Nephron (organoid): ENCODE data around the gene HTT.
"Not testable (repeated sequence)": the region's sequence is repeated elsewhere in the genome, so short reads cannot be mapped to it uniquely, and the experiment has no call there.

Experiments used
- H3K27ac Mint-ChIP-seq, 3 experiments: 2 replicates each; pipeline ENCODE4 v1.8.0; 2020; ENCODE audit warnings: mixed read lengths in 3 of 3, mild to moderate bottlenecking in 2 of 3, moderate library complexity in 1 of 3
- H3K27me3 Mint-ChIP-seq: 2 replicates; pipeline ENCODE4 v1.8.0; 2021; ENCODE audit warnings: low read depth, mild to moderate bottlenecking, moderate library complexity, mixed read lengths
- H3K36me3 Mint-ChIP-seq: 2 replicates; pipeline ENCODE4 v1.8.0; 2020; ENCODE audit warnings: low read depth, mixed read lengths
- H3K4me1 Mint-ChIP-seq: 2 replicates; pipeline ENCODE4 v1.8.0; 2020; ENCODE audit warnings: mixed read lengths
- H3K4me3 Mint-ChIP-seq, 3 experiments: 2 replicates each; pipeline ENCODE4 v1.8.0; 2020; ENCODE audit warnings: mild to moderate bottlenecking in 3 of 3, mixed read lengths in 3 of 3, moderate library complexity in 2 of 3
- H3K9me3 Mint-ChIP-seq: 2 replicates; pipeline ENCODE4 v1.8.0; 2020; ENCODE audit warnings: mixed read lengths
- TF ChIP-seq, protein P1 (sequence below), 3 experiments: fragments of 200-600 bp; sonication (generic); IDR thresholded peaks; one replicate each; pipeline ENCODE4 v1.5.0; 2021; ENCODE audit warnings: antibody characterized with exemption in 3 of 3; ENCODE audit not compliant: unreplicated experiment in 3 of 3

Gene HTT

GRCh38 chr4:3083732-3084131, 9.3 kb downstream of the HTT start:
- Mint-ChIP-seq H3K9me3 (no peaks in the 10 kb centered on the region), H3K36me3 (peaks cover 23% of the 10 kb centered on the region), H3K27me3 (no peaks in the 10 kb centered on the region), H3K4me1 (no peaks in the 10 kb centered on the region), H3K27ac (peak overlapping the region in 1 of 3 experiments; percentile 26), H3K4me3 (no peak overlapping the region)
- TF ChIP-seq, protein P1, sequence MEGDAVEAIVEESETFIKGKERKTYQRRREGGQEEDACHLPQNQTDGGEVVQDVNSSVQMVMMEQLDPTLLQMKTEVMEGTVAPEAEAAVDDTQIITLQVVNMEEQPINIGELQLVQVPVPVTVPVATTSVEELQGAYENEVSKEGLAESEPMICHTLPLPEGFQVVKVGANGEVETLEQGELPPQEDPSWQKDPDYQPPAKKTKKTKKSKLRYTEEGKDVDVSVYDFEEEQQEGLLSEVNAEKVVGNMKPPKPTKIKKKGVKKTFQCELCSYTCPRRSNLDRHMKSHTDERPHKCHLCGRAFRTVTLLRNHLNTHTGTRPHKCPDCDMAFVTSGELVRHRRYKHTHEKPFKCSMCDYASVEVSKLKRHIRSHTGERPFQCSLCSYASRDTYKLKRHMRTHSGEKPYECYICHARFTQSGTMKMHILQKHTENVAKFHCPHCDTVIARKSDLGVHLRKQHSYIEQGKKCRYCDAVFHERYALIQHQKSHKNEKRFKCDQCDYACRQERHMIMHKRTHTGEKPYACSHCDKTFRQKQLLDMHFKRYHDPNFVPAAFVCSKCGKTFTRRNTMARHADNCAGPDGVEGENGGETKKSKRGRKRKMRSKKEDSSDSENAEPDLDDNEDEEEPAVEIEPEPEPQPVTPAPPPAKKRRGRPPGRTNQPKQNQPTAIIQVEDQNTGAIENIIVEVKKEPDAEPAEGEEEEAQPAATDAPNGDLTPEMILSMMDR (IDR thresholded peaks at IDR 0.05; ENCODE audit: unreplicated experiment in 3 of 3), result no peak

DNA sequence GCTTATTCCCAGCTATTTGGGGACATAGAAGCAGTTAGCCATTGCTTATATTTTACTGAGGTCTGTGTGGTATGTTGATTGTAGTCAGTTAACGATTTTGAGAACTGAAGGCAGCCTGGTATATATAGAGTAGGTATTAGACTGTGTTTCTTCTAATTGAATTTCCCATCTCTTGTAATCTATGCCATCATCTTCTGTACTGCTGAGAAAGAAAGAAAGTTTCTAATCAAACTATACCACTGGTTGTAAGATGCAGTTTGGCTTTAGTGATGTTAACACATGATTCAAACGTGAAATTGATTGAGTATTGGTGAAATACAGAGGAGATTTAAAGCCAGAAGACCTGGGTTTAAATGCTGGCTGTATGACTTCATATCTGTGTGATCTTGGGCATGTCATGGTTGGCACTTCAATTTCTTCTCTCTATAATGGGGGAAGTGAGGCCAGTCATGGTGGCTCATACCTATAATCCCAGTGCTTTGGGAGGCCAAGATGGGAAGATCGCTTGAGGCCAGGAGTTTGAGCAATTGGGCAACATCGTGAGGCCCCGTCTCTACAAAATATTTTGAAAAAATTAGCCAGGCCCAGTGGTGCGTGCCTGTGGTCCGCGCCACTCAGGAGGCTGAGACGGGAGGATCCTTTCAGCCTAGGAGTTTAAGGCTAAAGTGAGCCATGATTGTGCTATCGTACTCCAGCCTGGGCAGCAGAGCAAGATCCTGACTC, 11.6 kb downstream of the HTT start:
- TF ChIP-seq, protein P1 (IDR thresholded peaks at IDR 0.05; ENCODE audit: unreplicated experiment in 3 of 3), result no peak
- peaks cover 34% of the 10 kb centered on the region for H3K36me3 Mint-ChIP-seq
- no peaks in the 10 kb centered on the region for H3K9me3 Mint-ChIP-seq
- H3K4me1 Mint-ChIP-seq, result no peaks in the 10 kb centered on the region
- peak overlapping the region in 1 of 3 experiments; percentile 73 for H3K27ac Mint-ChIP-seq
- H3K27me3 Mint-ChIP-seq, result no peaks in the 10 kb centered on the region
- H3K4me3 Mint-ChIP-seq, result no peak overlapping the region

DNA sequence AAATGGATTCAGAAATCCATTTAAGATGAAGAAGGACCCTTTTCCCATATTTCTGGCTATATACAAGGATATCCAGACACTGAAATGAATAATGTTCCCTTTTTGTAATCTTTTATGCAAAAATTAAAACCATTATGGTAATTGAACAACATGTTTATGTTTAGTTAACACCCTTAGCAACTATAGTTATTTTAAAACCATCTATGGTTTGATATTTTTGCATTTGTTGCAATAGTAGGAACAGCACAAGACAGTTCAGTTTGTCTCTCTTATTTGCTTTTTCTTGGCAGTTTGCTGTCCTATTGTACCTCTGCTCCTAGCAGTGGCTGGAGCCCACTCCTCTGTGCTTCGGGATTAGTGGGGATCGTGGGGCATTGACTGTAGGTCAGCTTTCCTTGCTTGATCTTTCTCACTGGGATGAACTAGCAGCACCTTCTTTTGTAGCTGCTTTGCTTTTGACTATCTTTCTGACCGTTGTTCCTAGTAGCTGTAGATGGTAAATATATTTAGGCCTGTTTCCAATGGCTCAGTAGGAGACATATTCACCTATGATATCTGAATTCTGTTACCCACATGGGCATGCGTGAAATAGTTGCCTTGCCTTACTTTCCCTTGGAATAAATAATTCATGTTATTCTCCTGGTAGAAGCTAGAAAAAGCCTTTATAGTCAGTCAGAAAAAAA, 12.8 kb downstream of the HTT start:
- peak overlapping the region in 1 of 3 experiments; percentile 38 for H3K27ac Mint-ChIP-seq
- H3K9me3 Mint-ChIP-seq, result no peaks in the 10 kb centered on the region
- no peaks in the 10 kb centered on the region for H3K27me3 Mint-ChIP-seq
- no peak overlapping the region for H3K4me3 Mint-ChIP-seq
- TF ChIP-seq, protein P1 (IDR thresholded peaks at IDR 0.05; ENCODE audit: unreplicated experiment in 3 of 3), result no peak
- H3K4me1 Mint-ChIP-seq, result no peaks in the 10 kb centered on the region
- H3K36me3 Mint-ChIP-seq, result peaks cover 41% of the 10 kb centered on the region

GRCh38 chr4:3091464-3091863, 17.0 kb downstream of the HTT start:
- TF ChIP-seq, protein P1 (IDR thresholded peaks at IDR 0.05; ENCODE audit: unreplicated experiment in 3 of 3), result no peak
- Mint-ChIP-seq H3K27ac (no peak overlapping the region), H3K27me3 (no peaks in the 10 kb centered on the region), H3K4me1 (no peaks in the 10 kb centered on the region), H3K9me3 (peaks cover 9% of the 10 kb centered on the region), H3K4me3 (no peak overlapping the region), H3K36me3 (peaks cover 75% of the 10 kb centered on the region)

GRCh38 chr4:3094701-3095100, 20.2 kb downstream of the HTT start:
- not testable (repeated sequence) for H3K9me3 Mint-ChIP-seq, H3K27me3 Mint-ChIP-seq, H3K27ac Mint-ChIP-seq, H3K4me3 Mint-ChIP-seq, H3K4me1 Mint-ChIP-seq
- H3K36me3 Mint-ChIP-seq, result peaks cover 73% of the 10 kb centered on the region

DNA sequence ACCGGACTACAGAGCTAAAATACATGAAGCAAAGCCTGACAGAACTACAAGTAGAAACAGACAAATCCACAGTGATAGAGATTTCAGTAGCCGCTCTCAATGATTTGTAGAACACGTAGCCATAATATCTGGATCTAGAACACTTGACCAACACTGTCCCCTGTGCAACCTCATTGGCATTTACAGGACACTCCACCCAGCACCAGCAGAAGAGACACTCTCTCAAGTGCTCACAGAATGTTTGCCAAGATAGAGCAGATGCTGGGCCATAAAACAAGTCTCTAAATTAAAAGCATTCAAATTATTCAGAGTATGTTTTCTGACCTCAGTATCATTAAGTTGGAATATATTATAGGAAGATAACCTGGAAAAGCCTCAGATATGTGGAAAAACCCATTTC, 21.7 kb downstream of the HTT start:
- peaks cover 69% of the 10 kb centered on the region for H3K36me3 Mint-ChIP-seq
- no peaks in the 10 kb centered on the region for H3K4me1 Mint-ChIP-seq
- TF ChIP-seq, protein P1 (IDR thresholded peaks at IDR 0.05; ENCODE audit: unreplicated experiment in 3 of 3), result no peak
- no peak overlapping the region for H3K4me3 Mint-ChIP-seq
- no peak overlapping the region for H3K27ac Mint-ChIP-seq
- H3K27me3 Mint-ChIP-seq, result no peaks in the 10 kb centered on the region
- H3K9me3 Mint-ChIP-seq, result peaks cover 9% of the 10 kb centered on the region
